Measurements from ENCODE around the gene HADH.

Gene HADH

DNA sequence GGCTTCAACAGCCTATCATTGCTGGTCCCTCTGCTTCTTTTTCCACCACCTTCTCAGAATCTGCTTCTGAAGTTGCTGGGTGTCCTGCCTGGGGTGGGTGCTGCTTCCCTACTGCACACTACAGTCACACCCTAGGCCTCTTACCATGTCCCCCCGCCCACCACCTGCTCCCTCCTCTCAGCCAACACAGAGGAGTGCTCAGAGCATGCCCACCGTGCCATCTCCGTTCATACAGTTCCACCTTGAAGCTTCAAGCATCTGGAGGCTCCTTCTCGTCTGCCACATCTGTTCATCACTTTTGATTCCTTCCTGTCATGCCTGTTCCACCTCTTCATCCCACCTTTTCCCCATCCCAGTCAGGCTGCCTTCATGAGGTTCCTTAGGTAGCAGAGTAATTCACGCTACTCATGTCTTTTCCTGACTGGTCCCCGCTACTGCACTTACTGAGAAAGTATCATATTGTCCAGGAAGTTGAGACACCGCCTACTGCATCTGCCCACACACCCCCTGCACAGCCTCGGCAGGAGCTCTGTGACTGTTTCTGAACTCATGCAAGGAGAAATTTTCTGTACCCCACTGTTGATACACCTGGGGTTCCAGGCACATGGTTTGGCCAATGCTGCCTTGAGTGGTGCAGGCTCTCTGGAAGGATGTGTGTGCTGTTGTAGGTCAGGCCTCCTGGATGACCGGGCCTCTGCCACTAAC lies 39.5 kb downstream of the HADH start:
- no peak for DNase-seq
- peaks cover 82 to 99% (median 98%) of the 10 kb centered on the region in 3 donors for H3K36me3 ChIP-seq
- no peaks in the 10 kb centered on the region for H3K27me3 ChIP-seq
- intact Hi-C loops (cut with DNase I; ENCODE audit: low total_unique reads): no loop called here
- H3K27ac ChIP-seq: no peak overlapping the region
- H3K4me1 ChIP-seq: no peaks in the 10 kb centered on the region
- H3K9me3 ChIP-seq: no peaks in the 10 kb centered on the region
- TF ChIP-seq, protein P1, sequence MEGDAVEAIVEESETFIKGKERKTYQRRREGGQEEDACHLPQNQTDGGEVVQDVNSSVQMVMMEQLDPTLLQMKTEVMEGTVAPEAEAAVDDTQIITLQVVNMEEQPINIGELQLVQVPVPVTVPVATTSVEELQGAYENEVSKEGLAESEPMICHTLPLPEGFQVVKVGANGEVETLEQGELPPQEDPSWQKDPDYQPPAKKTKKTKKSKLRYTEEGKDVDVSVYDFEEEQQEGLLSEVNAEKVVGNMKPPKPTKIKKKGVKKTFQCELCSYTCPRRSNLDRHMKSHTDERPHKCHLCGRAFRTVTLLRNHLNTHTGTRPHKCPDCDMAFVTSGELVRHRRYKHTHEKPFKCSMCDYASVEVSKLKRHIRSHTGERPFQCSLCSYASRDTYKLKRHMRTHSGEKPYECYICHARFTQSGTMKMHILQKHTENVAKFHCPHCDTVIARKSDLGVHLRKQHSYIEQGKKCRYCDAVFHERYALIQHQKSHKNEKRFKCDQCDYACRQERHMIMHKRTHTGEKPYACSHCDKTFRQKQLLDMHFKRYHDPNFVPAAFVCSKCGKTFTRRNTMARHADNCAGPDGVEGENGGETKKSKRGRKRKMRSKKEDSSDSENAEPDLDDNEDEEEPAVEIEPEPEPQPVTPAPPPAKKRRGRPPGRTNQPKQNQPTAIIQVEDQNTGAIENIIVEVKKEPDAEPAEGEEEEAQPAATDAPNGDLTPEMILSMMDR (IDR thresholded peaks at IDR 0.05): no peak
- no peak overlapping the region for H3K4me3 ChIP-seq

DNA sequence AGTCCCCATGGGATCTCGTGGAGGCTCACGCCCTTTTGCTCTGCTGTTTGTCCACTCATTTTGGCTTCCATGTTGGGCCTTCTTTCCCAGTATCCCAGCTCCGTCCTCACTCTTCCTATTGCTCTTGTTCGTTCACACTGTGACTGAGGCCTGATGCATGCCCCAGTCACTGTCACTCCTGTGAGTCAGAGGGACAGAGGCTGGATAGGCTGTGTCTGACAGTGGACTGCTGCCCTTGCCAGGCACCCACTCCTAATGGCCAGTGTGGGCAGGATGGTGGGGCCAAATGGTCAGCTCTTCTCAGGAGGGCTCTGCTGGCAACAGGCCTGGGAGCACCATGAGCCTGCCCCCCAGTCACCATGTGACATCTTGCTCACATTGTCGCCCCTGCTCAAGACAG lies 40.0 kb downstream of the HADH start:
- DNase-seq: no peak
- Histone ChIP-seq H3K9me3 (no peaks in the 10 kb centered on the region), H3K4me3 (no peak overlapping the region), H3K36me3 (peaks cover 82 to 99% (median 98%) of the 10 kb centered on the region in 3 donors), H3K4me1 (no peaks in the 10 kb centered on the region), H3K27me3 (no peaks in the 10 kb centered on the region), H3K27ac (no peak overlapping the region)
- intact Hi-C loops (cut with DNase I; ENCODE audit: low total_unique reads): no loop called here
- TF ChIP-seq, protein P1 (IDR thresholded peaks at IDR 0.05): no peak

- Histone ChIP-seq H3K4me3 (no peak overlapping the region), H3K4me1 (no peaks in the 10 kb centered on the region), H3K9me3 (no peaks in the 10 kb centered on the region), H3K27ac (no peak overlapping the region), H3K36me3 (peaks cover 80 to 99% (median 99%) of the 10 kb centered on the region in 3 donors), H3K27me3 (no peaks in the 10 kb centered on the region)
- intact Hi-C loops (cut with DNase I; ENCODE audit: low total_unique reads): no loop called here
- DNase-seq: no peak
- TF ChIP-seq, protein P1 (IDR thresholded peaks at IDR 0.05): no peak
Measured at GRCh38 chr4:108030332-108030731, 40.6 kb downstream of the HADH start.

- DNase-seq: no peak
- H3K27ac ChIP-seq: no peak overlapping the region
- H3K27me3 ChIP-seq: no peaks in the 10 kb centered on the region
- intact Hi-C loops (cut with DNase I; ENCODE audit: low total_unique reads): no loop called here
- H3K4me1 ChIP-seq: no peaks in the 10 kb centered on the region
- H3K9me3 ChIP-seq: no peaks in the 10 kb centered on the region
- no peak overlapping the region for H3K4me3 ChIP-seq
- TF ChIP-seq, protein P1 (IDR thresholded peaks at IDR 0.05): no peak
- peaks cover 80 to 98% (median 96%) of the 10 kb centered on the region in 3 donors for H3K36me3 ChIP-seq
Measured at GRCh38 chr4:108031427-108032083, 41.9 kb downstream of the HADH start.

- intact Hi-C loops (cut with DNase I; ENCODE audit: low total_unique reads): no loop called here
- TF ChIP-seq, protein P1 (IDR thresholded peaks at IDR 0.05): no peak
- H3K36me3 ChIP-seq: peaks cover 62 to 80% (median 78%) of the 10 kb centered on the region in 3 donors
Measured at GRCh38 chr4:108033348-108033747, 43.7 kb downstream of the HADH start.

More at GRCh38 chr4:108033348-108033747, 43.7 kb downstream of the HADH start:
- no peaks in the 10 kb centered on the region for H3K27me3 ChIP-seq
- no peak for DNase-seq
- H3K9me3 ChIP-seq: no peaks in the 10 kb centered on the region
- no peak overlapping the region for H3K4me3 ChIP-seq
- no peaks in the 10 kb centered on the region for H3K4me1 ChIP-seq
- H3K27ac ChIP-seq: no peak overlapping the region

Data from tibial artery (tissue), 4 donors.